HepG2 (cell line): Measurements from ENCODE around the gene TBX6. TPM values are rescaled to one million over a fixed set of nuclear protein-coding genes. Genes with fewer than 3 reads are reported as not detected.

Experiments used
- AGO1 ChIP-seq: fragments of 200-400 bp; formaldehyde crosslinking; IDR thresholded peaks from 2 replicates; pipeline ENCODE4 v1.6.1; 2017; ENCODE audit warnings: mild to moderate bottlenecking, low read depth, low read length, moderate library complexity; ENCODE audit not compliant: poor library complexity, severe bottlenecking
- BRD4 ChIP-seq: sonication (generic); formaldehyde crosslinking; IDR thresholded peaks from 2 replicates; pipeline ENCODE4 v1.4.0; 2020; ENCODE audit warnings: missing genetic modification reagents
- HNRNPH1 ChIP-seq: fragments of 200-400 bp; formaldehyde crosslinking; optimal IDR thresholded peaks from 2 replicates; pipeline ENCODE3; 2017; ENCODE audit warnings: mild to moderate bottlenecking, low read depth, low read length
- JUNB ChIP-seq: sonication (generic); formaldehyde crosslinking; IDR thresholded peaks from 2 replicates; pipeline ENCODE4 v1.8.0; 2022; ENCODE audit warnings: missing genetic modification reagents, mild to moderate bottlenecking, borderline replicate concordance
- MZF1 ChIP-seq: sonication (generic); formaldehyde crosslinking; IDR thresholded peaks from 2 replicates; pipeline ENCODE4 v1.8.1; 2023; ENCODE audit warnings: mild to moderate bottlenecking, missing genetic modification reagents, borderline replicate concordance
- NR2F1 ChIP-seq, 2 experiments: fragments of 450-650 bp in 1 of 2; formaldehyde crosslinking in 1 of 2; IDR thresholded peaks; 2 replicates each; pipeline versions ENCODE4 v1.5.0 to v1.6.1; 2016 to 2020; ENCODE audit warnings: mild to moderate bottlenecking in 1 of 2, missing compliant biosample characterization in 1 of 2, missing genetic modification reagents in 1 of 2, moderate library complexity in 1 of 2
- TCF12 ChIP-seq, 2 experiments: fragments of 450-650 bp in 1 of 2; sonication (generic) in 1 of 2; formaldehyde crosslinking in 1 of 2; IDR thresholded peaks; 2 replicates each; pipeline versions ENCODE4 v1.6.1 to v1.8.0; 2017 to 2022; ENCODE audit warnings: antibody characterized with exemption in 1 of 2, mild to moderate bottlenecking in 1 of 2, missing genetic modification reagents in 1 of 2, moderate library complexity in 1 of 2
- ZFP36L1 ChIP-seq: sonication (generic); formaldehyde crosslinking; IDR thresholded peaks from 2 replicates; pipeline ENCODE4 v1.8.0; 2022; ENCODE audit warnings: mild to moderate bottlenecking, missing genetic modification reagents, moderate library complexity
- ZFP41 ChIP-seq: sonication (generic); formaldehyde crosslinking; IDR thresholded peaks from 2 replicates; pipeline ENCODE4 v1.4.0; 2020; ENCODE audit warnings: mild to moderate bottlenecking, missing genetic modification reagents, borderline replicate concordance
- ZKSCAN1 ChIP-seq: fragments of 150-350 bp; IDR thresholded peaks from 2 replicates; pipeline ENCODE4 v1.6.1; 2014; ENCODE audit warnings: low read length
- ZNF30 ChIP-seq: sonication (generic); formaldehyde crosslinking; IDR thresholded peaks from 2 replicates; pipeline ENCODE4 v1.5.0; 2020; ENCODE audit warnings: mild to moderate bottlenecking, missing genetic modification reagents
- ZNF720 ChIP-seq: sonication (generic); formaldehyde crosslinking; IDR thresholded peaks from 2 replicates; pipeline ENCODE4 v1.4.0; 2020; ENCODE audit warnings: missing genetic modification reagents
- ZNF780A ChIP-seq: sonication (generic); formaldehyde crosslinking; IDR thresholded peaks from 2 replicates; pipeline ENCODE4 v1.8.0; 2022; ENCODE audit warnings: mild to moderate bottlenecking, missing genetic modification reagents, moderate library complexity
- ZNF816 ChIP-seq: sonication (generic); formaldehyde crosslinking; IDR thresholded peaks from 2 replicates; pipeline ENCODE4 v1.8.0; 2022; ENCODE audit warnings: missing genetic modification reagents, mild to moderate bottlenecking, borderline replicate concordance
- polyA plus RNA-seq, 8 experiments: library from polyadenylated mRNA; depleted of rRNA in 3 of 8; stranded (reverse) in 7 of 8; unstranded in 1 of 8; fragments of >200 nt; fragmentation: Illumina TruSeq in 4 of 8; extraction: Trizol in 4 of 8; gene quantifications; 2 replicates each; pipeline versions ENCODE4 v1.2.1 to v1.2.3, GENCODE V29; 2011 to 2016; ENCODE audit warnings: low read depth in 4 of 8, missing spikeins in 1 of 8, mixed read lengths in 1 of 8; ENCODE audit not compliant: insufficient read depth in 1 of 8
- total RNA-seq, 5 experiments: library from RNA; depleted of rRNA; stranded (reverse); fragments of >200 nt; fragmentation: Illumina TruSeq; extraction: Trizol; gene quantifications; 2 replicates each; pipeline ENCODE4 v1.2.3, GENCODE V29; 2016; ENCODE audit warnings: low read depth in 1 of 5
- TF ChIP-seq, protein P1 (sequence below): sonication (generic); formaldehyde crosslinking; IDR thresholded peaks from 2 replicates; pipeline ENCODE4 v1.4.0; 2020; ENCODE audit warnings: low read depth, missing genetic modification reagents
- TF ChIP-seq, protein P2 (sequence below): sonication (generic); formaldehyde crosslinking; IDR thresholded peaks from 2 replicates; pipeline ENCODE4 v1.5.0; 2020; ENCODE audit warnings: missing genetic modification reagents
- TF ChIP-seq, protein P3 (sequence below): sonication (generic); formaldehyde crosslinking; IDR thresholded peaks from 2 replicates; pipeline ENCODE4 v1.4.0; 2020; ENCODE audit warnings: missing genetic modification reagents, mild to moderate bottlenecking, borderline replicate concordance
- TF ChIP-seq, protein P4 (sequence below): sonication (generic); formaldehyde crosslinking; IDR thresholded peaks from 2 replicates; pipeline ENCODE4 v1.4.0; 2020; ENCODE audit warnings: missing genetic modification reagents, borderline replicate concordance
- TF ChIP-seq, protein P5 (sequence below): sonication (generic); formaldehyde crosslinking; IDR thresholded peaks from 2 replicates; pipeline ENCODE4 v1.4.0; 2020; ENCODE audit warnings: mild to moderate bottlenecking, missing genetic modification reagents

TBX6 gene
- total and polyA plus RNA-seq, 2 of the 13 experiments (the other 11 are each of a cell fraction or from before 2014, with no cell fraction given), result 0.24 to 0.42 TPM

DNA sequence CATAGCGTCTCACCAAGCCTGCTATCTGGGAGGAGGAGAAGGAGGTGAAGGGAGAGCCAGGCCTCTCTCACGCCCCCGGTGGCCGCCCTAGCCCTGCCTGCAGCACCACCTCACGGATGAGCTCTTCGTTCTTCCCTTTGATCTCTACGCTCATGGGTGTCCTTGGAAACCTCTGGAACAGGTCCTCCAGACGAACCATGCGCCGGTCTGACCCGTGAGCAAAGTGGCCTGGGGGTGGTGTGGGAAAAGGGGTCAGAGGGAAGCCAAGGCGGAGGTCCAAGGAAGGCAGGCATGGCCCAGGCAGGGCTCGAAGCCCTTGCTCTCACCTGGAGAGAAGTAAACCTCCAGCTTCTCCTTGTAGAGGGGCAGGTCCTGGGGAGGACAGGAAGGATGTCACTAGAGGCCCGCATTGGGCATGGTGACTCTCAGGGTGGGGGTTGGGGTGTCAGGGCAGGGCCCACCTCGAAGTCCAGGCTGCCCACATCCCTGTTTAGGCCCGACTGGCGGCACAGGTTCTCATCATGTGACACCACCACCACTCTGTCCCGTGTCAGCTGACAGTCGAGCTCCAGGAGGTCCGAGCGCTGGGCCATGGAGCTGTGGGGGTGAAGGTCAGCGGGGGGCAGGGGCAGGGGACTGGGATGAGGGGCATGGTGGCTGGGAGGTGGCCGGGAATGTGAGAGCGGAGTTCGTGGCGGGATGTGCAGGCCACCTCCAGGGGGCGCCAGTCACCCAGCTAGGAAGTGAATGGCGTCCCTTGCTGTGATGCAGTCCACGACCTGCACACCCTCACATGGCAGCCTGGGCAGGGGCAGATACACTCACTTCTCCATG is 20.7 kb upstream of the TBX6 start (continued):
- peak; percentile 45 to 68; a peak in 2 of 4 replicates for TF ChIP-seq NR2F1 (CRISPR knock-in tag; IDR thresholded peaks at IDR 0.05)
- TF ChIP-seq, protein P1, sequence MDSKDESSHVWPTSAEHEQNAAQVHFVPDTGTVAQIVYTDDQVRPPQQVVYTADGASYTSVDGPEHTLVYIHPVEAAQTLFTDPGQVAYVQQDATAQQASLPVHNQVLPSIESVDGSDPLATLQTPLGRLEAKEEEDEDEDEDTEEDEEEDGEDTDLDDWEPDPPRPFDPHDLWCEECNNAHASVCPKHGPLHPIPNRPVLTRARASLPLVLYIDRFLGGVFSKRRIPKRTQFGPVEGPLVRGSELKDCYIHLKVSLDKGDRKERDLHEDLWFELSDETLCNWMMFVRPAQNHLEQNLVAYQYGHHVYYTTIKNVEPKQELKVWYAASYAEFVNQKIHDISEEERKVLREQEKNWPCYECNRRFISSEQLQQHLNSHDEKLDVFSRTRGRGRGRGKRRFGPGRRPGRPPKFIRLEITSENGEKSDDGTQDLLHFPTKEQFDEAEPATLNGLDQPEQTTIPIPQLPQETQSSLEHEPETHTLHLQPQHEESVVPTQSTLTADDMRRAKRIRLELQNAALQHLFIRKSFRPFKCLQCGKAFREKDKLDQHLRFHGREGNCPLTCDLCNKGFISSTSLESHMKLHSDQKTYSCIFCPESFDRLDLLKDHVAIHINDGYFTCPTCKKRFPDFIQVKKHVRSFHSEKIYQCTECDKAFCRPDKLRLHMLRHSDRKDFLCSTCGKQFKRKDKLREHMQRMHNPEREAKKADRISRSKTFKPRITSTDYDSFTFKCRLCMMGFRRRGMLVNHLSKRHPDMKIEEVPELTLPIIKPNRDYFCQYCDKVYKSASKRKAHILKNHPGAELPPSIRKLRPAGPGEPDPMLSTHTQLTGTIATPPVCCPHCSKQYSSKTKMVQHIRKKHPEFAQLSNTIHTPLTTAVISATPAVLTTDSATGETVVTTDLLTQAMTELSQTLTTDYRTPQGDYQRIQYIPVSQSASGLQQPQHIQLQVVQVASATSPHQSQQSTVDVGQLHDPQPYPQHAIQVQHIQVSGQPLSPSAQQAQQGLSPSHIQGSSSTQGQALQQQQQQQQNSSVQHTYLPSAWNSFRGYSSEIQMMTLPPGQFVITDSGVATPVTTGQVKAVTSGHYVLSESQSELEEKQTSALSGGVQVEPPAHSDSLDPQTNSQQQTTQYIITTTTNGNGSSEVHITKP (CRISPR knock-in tag), result no peak
- TF ChIP-seq, protein P2, sequence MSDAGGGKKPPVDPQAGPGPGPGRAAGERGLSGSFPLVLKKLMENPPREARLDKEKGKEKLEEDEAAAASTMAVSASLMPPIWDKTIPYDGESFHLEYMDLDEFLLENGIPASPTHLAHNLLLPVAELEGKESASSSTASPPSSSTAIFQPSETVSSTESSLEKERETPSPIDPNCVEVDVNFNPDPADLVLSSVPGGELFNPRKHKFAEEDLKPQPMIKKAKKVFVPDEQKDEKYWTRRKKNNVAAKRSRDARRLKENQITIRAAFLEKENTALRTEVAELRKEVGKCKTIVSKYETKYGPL (CRISPR knock-in tag), result no peak
- peak; percentile 37 for TF ChIP-seq HNRNPH1
- TF ChIP-seq ZKSCAN1, result no peak
- TF ChIP-seq ZFP41 (CRISPR knock-in tag), result peak; percentile 89
- TF ChIP-seq, protein P3, sequence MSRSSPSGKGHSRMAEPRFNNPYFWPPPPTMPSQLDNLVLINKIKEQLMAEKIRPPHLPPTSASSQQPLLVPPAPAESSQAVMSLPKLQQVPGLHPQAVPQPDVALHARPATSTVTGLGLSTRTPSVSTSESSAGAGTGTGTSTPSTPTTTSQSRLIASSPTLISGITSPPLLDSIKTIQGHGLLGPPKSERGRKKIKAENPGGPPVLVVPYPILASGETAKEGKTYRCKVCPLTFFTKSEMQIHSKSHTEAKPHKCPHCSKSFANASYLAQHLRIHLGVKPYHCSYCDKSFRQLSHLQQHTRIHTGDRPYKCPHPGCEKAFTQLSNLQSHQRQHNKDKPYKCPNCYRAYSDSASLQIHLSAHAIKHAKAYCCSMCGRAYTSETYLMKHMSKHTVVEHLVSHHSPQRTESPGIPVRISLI (CRISPR knock-in tag), result peak; percentile 46; the same call in 1 of the 2 replicates
- TF ChIP-seq ZNF30, result no peak
- no peak for TF ChIP-seq MZF1 (CRISPR knock-in tag)
- TF ChIP-seq ZNF780A (CRISPR knock-in tag), result no peak
- TF ChIP-seq, protein P4, sequence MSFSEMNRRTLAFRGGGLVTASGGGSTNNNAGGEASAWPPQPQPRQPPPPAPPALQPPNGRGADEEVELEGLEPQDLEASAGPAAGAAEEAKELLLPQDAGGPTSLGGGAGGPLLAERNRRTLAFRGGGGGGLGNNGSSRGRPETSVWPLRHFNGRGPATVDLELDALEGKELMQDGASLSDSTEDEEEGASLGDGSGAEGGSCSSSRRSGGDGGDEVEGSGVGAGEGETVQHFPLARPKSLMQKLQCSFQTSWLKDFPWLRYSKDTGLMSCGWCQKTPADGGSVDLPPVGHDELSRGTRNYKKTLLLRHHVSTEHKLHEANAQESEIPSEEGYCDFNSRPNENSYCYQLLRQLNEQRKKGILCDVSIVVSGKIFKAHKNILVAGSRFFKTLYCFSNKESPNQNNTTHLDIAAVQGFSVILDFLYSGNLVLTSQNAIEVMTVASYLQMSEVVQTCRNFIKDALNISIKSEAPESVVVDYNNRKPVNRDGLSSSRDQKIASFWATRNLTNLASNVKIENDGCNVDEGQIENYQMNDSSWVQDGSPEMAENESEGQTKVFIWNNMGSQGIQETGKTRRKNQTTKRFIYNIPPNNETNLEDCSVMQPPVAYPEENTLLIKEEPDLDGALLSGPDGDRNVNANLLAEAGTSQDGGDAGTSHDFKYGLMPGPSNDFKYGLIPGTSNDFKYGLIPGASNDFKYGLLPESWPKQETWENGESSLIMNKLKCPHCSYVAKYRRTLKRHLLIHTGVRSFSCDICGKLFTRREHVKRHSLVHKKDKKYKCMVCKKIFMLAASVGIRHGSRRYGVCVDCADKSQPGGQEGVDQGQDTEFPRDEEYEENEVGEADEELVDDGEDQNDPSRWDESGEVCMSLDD (CRISPR knock-in tag), result no peak
- no peak for TF ChIP-seq ZNF816 (CRISPR knock-in tag)
- TF ChIP-seq, protein P5, sequence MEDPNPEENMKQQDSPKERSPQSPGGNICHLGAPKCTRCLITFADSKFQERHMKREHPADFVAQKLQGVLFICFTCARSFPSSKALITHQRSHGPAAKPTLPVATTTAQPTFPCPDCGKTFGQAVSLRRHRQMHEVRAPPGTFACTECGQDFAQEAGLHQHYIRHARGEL (CRISPR knock-in tag), result no peak
- no peak for TF ChIP-seq TCF12 (IDR thresholded peaks at IDR 0.05)
- TF ChIP-seq TCF12 (CRISPR knock-in tag; IDR thresholded peaks at IDR 0.05), result no peak
- TF ChIP-seq JUNB (CRISPR knock-in tag), result no peak
- peak; percentile 73 for TF ChIP-seq BRD4 (CRISPR knock-in tag)
- no peak for TF ChIP-seq ZNF720 (CRISPR knock-in tag)
- no peak for TF ChIP-seq AGO1
- peak; percentile 67; the same call in 1 of the 2 replicates for TF ChIP-seq ZFP36L1
